NCI-H1105 (cell line): ENCODE results near the gene TMBIM6.
"Not testable (repeated sequence)": the region's sequence is repeated elsewhere in the genome, so short reads cannot be mapped to it uniquely, and the experiment has no call there.

ENCODE experiments used
- DNase-seq: peaks from one replicate; lab custom pipeline; 2025; lab: John Stamatoyannopoulos, UW

The TMBIM6 gene

DNA sequence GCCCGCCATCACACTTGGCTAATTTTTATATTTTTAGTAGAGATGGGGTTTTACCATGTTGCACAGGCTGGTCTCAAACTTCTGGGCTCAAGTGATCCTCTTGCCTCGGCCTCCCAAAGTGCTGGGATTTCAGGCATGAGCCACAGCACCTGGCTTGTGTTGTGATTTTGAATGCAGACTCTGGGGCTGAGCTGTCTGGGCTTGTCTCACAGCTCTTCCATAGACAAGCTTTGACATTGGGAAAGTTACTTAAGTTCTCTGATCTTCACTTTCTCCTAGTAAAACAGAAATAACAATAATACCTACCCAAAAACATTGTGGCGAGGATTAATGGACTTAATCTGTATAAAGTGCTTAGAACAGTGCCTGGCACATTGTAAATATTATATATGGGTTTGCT, 36.0 kb downstream of the TMBIM6 start:
- DNase-seq, result no peak

DNA sequence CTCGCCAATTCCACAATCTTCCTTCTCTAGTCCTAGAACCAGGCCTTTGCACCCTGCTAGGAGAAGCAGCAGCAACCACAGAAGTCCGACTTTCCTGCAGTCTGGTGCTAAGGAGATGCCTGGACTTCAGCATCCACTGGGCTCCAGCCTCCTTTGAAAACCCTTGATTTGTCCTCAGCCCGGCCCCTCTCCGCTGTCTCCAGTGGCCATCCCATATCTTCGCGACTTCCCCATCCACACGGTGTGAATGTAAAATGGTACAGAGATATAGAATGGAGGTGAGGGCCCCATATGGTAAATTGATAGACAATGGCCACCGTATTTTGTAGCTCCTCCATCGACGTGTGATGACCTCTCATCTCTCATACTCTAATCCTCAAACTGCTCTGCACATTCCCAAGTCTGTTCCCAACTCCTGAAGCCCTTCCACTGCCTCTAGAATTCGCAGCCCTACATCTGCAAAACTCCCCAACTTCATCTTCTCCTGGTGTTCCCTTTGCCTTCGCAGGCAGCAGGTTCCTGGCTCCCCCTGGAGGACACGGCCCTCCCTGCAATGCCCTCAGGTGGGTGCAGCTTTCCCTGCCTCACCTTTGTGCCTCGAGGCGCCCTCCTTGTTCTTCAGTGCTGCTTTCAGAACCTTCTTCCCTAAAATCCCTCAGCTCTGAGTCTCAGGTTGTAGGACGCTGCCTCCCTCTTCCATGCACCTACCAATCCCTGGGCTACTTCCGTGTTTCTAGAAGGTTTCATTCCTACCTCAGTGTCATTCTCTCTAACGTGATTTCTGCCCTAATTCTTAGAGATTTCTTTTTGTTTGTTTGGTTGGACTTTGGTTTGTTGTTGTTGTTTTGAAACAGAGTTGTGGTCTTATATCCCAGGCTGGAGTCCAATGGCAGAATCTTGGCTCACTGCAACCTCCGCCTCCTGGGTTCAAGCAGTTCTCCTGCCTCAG, 36.7 kb downstream of the TMBIM6 start:
- no peak for DNase-seq

DNA sequence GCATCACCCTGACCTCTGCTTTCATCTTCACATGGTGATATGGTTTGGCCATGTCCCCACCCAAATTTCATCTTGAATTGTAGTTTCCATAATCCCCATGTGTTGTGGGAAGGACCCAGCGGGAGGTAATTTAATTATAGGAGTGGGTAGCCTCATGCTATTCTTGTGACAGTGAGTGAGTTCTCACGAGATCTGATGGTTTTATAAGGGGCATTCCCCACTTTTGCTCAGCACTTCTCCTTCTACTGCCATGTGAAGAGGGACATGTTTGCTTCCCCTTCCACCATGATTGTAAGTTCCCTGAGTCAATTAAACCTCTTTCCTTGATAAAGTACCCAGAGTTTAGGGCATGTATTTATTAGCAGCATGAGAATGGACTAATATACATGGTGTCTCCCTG, 38.2 kb downstream of the TMBIM6 start:
- no peak for DNase-seq

DNA sequence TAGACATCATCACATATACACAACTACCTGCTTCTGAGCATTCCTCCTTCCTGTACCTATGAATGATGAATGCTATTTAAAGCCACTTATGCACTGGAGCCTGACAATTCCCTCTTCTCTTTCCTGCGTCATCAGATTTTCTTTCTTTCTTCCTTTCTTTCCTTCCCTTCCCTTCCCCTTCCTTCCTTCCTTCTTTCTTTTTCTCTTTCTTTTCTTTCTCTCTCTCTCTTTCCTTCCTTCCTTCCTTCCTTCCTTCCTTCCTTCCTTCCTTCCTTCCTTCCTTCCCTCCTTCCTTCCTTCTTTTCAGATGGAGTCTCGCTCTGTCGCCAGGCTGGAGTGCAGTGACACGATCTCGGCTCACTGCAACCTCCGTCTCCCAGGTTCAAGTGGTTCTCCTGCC, 39.6 kb downstream of the TMBIM6 start:
- DNase-seq, result not testable (repeated sequence)

DNA sequence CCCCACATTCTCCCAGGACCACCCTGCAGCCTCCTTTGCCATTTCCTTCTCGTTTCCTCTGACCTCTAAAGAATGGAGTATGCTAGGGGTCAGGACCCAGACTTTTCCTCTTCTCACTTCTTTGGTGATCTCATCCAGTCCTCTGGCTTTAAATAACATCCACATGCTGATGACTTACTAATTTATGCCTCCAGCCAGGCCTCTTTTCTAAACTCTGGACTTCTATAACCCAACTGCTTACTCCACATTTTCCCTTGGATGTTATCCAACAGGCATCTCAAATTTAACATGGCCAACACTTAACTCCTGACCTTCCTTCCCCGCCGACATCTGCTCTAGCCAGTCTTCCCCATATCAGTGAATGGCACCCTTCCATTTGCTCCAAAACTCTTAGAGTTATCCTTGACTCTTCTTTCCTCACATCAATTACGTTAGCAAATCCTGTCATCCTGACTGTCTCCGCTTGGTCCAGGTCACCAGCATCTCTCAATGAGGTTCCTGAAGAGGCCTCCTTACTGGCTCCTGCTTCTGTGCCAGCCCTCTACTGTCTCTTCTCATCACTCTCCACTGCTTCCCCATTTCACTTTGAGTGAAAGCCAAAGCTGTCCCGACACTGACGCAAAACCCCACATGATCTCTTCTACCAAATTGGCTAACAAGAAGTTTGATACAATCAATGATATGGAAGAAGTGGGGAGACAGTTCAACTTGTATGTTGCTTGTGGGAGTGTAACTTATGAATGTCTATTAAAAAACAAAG, 42.7 kb downstream of the TMBIM6 start:
- DNase-seq, result no peak

DNA sequence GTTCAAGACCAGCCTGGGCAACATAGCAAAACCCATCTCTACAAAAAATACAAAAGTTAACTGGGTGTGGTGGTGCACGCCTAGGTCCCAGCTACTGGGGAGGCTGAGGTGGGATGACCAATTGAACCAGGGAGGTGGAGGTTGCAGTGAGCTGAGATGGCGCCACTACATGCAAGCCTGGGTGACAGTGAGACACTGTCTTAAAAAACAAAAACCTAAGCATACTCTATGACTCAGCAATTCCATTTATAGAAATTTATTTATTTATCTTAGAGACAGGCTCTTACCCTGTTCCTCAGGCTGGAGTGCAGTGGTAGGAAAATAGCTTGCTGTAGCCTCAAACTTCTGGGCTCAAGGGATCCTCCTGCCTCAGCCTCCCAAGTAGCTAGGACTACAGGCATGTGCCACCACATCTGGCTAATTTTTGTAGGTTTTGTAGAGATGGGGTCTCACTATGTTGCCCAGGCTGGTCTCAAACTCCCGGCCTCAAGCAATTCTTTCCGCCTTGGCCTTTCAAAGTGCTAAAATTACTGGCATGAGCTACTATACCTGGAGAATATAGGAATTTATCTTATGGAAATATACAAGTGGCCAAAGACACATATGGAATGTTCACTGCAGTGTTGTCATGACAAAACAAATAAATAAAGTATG, 43.5 kb downstream of the TMBIM6 start:
- DNase-seq, result no peak

DNA sequence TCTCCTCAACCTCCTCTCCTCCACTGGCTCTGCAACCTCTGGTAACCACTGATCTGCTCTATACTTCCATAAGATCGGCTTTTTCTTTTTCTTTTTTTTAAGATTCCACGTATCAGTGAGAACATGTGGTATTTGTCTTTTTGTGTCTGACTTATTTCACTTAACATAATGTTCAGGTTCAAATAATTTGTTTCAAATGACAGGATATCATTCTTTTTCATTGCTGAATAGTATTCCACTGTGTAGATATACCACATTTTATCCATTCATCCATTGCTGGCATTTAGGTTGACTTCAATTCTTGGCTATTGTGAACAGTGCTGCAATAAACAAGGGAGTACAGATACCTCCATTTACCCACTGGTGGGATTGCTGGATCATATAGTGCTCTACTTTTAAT, 46.3 kb downstream of the TMBIM6 start:
- no peak for DNase-seq

DNA sequence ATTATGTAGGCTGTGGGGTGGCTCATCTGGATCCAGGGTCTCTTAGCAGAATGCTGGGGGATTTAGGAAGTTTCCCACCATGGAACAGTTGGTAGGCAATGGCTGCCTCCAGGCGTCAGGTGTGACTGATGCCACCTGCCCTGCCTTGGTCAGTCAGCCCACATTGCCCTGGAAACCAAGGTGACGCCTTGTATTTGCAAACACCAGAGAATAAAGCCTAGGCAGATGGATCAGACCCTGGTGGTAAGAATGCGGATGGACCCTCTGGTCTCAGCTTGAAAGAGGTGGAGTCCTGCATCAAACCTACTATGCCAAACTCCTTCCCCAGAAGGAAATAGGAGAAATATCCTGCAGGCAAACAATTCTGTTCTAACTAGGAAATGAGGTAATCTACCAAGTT, 48.6 kb downstream of the TMBIM6 start:
- DNase-seq, result no peak

DNA sequence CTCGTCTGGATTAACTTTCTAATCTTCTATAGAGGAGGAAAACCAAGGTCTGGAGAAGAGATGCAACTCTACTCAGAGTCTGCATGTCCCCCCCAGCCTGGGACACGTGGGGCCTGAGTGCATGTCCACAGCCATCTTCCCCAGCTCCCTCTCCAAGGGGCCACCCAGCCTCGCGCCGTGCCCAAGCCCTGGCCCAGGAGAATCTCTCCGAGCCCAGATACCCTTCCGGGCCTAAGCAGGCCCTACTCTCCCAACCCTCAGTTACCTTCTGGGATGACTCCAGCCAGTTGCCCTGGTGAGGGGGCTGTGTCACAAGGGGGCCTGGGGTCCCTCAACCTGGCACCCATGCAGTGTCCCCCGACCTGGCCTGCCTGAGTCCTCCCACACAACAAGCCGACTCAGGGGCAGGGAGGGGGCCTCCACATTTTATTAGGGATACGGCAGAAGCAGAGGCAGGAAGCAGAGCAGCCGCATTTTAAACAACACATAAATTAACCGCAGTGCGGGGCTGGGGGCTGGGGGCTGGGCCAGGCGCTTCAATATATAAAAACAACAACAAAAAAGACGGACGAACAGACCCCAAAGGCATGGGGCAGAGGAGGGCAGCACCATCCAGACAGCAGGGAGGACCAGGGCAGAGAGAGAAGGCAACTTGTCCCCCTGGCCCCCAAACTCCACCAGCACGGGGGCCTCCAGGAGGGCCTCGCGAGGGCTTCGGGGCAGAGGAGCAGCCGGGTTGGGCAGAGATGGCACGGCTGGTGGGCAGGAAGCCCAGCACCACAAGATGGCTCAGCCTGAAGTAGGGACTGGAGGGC, 49.6 kb downstream of the TMBIM6 start:
- DNase-seq, result no peak

DNA sequence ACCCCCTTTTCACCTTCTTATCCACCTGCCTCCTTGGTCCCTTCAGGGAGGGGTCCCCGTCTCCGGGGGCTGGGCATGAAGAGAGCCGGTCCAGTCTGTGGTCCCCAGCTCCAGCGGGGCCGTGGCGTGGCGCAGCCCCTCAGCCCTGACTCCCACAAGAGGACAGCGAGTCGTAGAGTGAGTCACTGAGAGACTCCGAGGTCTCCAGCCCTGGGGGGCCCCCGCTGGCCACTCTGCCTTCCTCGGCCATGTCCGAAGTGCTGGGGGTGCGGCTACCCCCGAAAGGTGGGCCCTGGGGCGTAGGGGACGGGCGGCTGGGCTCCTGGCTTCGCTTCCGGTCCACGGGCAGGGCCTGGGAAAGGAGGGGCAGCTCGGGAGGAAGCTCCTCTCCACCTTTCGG, 50.3 kb downstream of the TMBIM6 start:
- DNase-seq, result no peak

DNA sequence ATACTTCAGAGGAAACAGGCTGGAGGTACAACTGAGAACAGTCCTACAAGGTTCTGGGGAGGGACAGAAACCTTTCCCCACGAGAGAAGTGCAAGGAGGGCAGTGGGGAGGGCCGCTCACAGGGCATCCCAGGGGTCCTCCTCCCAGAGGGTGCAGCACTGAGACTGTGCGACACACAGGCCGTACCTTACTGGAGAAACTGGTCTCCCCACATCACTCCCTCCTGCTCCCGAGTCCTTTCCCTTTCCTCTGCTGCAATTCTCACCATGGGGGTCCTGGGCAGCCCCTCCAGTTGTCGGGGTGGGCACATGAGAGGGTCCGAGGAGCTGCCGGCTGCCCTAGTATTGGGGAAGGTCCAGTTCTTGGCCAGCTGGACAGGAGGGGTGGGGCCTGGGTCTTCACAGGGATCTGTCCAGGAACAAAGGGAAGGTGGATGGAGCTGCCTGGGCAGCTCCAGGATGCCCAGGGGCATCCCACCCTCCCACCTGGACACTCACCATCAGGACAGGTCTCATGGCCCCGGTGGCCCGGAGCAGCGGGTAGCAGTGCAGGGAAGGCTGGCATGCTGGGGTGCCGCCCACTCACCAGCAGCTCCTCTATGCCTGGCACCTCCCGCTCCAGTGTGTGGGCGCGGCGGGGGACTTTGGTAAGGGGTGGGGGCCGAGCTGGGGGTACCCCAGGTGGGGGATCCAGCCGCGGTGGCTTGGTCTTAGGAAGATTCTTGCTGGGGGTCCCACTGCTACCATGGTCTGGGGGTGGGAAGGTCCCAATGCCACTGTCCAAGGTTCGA, 51.0 kb downstream of the TMBIM6 start:
- DNase-seq, result no peak

DNA sequence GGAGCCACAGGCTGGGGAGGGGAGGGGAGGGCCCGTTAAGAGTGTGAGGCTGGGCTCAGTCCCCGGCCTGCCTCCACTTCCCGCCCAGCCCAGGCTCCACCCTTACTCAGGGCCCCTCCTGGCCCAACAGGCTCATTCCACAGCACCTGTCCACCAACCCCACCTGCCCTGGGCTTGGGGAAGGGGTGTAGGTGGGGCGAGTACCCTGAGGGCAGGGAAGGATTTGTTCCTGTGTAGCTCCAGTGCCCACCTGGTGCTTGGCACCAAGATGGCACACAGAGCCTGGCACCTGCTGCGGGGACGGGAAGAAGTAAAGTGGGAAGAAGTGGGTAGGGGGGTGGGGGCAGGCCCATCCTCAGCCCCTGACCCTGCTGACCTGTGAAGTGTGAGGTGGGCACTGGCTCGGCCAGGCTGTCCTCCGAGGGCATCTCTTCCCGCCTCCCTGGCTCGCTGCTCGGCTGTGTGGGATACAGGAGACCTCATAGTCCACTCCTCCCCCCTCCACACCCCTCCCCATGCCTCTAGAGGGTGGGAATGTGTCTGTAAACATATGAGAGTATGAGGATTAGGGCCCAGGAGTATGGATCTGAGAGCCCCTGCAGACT, 51.7 kb downstream of the TMBIM6 start:
- DNase-seq, result no peak

DNA sequence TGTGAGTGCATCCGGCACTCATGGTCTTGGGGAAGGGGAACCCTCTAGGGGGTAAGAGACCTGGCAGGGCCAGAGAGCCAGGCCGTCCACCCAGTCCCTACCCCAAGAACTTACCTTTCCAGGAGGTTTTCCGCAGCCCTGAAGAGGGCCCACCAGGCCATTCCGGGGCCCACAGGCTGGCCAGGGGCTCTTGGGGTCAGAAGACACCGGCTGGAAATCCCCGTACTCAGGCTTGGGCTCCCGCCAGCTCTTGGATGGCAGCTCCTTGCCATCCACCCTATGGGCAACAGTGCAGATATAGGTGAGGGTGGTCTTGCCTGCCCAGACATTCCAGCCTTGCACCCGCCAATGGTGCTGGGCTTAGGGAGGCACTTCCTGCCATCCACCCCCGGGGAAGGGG, 52.3 kb downstream of the TMBIM6 start:
- DNase-seq, result no peak

DNA sequence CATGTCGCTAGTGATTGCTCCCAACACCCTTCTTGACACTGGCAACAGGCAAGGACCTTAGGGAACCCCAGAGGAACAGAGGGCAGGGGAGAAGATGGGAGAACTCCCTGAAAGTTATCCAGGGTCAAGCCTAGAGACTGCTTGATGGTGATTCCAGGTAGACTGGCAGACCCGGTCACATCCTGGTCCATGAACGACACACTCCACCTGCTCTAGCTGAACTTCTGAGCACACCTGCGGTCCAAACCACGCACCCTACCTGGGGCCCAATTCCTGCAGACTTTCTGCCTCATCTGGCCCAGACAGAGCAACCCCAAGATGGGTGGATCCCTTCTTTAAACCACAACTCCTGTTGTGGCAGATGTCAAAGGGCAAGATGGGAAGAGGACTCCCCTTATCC, 52.7 kb downstream of the TMBIM6 start:
- no peak for DNase-seq

DNA sequence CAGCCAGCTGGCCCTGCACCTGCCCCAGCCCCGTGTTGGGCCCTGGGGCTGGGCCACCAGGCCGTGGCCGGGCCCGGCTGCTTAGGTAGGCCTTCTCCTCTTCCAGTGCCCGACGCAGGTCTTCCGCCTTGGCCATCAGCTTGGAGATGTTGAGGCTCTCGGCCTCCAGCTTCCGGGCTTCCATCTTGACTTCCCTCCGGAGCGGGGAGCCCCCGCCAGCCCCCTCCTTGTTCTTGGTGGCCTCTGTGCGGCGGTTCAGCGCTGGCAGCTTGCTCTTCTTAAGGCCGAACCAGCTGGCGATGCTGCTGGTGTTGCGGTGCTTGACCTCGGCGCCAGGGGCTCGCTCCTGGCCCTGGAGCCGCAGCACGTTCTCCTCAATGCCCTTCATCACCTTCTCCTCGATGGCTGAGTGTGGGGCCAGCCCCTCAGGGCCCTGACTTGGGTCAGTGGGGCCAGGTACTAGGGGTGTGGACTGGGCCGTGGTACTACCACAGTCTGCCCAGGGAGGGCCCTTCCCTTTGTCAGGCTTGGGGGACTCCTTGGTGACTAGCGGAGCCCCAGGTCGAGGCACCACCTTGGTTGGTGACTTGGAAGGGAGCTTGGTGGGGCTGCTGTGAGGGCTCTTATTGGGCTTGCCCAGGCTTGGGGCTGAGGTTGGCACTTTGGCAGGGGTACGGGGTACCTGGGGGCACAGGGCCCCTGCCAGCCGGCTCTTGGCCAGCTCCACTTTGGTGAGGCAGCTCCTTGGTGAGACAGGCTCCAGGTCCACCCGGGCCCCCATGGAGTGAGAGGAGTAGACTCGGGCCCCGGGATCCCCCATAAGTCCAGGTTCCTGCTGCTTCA, 53.7 kb downstream of the TMBIM6 start:
- DNase-seq, result no peak

DNA sequence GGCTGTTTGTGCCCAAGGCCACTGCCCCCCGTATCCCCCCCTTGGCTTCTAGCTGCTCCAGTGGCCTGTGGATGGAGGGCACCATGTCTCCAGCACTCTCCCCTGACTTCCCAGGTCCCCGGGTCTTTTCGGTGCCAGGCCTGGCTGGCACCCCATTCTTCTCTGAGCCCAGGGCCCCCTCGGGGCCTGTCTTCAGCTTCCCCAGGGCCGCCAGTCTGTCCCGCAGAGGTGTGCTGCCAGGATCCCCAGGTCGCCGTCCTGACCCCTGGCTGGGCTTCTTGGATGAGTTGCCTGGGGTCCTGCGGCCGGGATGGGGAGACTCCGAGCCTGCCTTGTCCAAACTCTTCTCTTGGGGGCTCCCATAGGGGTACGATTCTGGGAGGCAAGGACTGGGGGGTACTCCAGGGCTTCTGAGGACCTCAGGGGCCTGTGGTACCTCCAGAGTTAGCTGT, 54.3 kb downstream of the TMBIM6 start:
- no peak for DNase-seq

DNA sequence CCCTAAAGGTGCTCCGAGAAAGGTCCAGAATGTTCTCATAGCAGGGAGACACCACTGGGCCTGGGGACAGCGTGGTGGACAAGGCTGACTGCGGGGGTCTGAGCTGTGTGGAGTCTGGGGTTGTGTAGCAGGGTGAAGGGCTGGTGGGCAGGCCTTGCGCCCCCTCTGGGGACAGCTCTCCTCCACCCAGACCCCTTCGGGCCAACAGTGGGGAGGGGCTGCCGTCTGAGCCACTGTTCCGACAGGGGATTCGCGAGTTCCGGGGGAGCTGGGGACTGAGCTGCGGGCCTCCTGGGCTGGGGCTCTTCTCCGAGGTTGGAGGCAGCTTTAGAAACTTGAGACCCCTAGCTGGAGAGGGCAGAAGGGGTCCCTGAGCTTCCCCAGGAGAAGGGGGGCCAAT, 54.8 kb downstream of the TMBIM6 start:
- DNase-seq, result no peak

DNA sequence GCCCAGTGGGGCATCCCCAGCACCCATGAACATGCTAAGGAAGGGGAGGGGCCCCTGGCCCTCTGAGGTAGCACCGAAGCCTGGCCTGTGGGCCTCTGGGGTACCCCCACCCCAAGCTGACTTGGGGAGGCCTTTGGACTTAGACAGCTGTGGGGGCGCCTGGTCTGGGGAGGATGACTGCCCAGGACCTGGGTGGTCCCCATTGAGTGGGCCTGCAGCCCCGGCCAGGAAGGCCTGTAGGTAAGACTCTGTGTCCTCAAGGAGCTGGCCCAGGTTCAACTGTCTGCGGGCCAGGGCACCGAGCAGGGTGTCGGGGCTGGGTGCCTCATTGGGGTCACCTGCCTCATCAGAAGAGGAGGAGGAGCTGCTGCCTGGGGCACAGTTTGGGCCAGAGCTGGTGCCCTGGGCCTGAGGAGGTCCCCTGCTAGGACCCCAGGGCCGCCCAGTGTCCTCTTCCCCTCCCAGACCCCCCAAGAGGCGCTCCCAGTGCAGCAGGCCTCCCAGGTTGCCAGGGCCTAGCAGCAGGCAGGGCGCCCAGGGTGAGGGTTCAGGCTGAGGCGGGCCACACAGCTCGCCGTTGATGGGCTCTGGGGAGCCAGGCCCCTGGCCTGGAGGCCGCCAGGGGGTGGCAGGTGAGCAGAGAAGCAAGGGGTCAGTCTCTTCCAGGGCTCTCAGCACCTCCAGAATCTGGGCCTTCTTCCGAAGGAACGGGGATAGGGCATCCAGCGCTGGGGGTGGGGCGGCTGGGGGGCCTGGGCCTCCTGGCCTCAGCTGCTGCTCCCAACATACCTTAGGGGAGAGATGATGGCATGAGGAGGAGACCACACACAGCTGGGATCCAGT, 55.5 kb downstream of the TMBIM6 start:
- no peak for DNase-seq

DNA sequence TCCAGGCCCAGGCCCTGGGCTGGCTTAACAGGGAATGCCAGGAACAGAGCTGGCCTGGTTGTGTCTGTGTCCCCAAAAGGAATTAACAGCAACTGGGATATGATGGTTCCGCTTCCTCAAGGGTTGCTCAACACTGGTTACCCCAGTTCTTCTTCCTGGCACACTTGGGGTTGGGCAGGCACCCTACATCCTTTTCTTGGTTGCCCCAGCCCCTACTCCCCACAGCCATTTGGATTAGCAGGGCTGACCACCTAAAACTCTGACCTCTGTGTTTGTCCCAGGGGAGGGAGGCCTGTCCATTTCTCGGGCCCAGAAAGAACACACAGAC, 56.1 kb downstream of the TMBIM6 start:
- no peak for DNase-seq
